Measurements from ENCODE around the gene NMNAT3. TPM values are rescaled to one million over a fixed set of nuclear protein-coding genes. Genes with fewer than 3 reads are reported as not detected.

The NMNAT3 gene
- total RNA-seq, 2 donors from 2014 or later: 4.3 to 4.9 TPM

Other genes with a start within 250 kb of the NMNAT3 start
- 1 to 10 TPM in 1 of 2 donors, not detected in 1; 1.1 TPM for gene RBP2, start 201.5 kb downstream of the NMNAT3 start, total RNA-seq
- 10 to 100 TPM; 17.3 to 24.7 TPM for gene RBP1, start 138.2 kb downstream of the NMNAT3 start, total RNA-seq